ENCODE data around the gene TTC16.

GRCh38 chr9:127779136-127779981 is 63.5 kb downstream of the TTC16 start:
- no peak for TF ChIP-seq CTCF (IDR thresholded peaks at IDR 0.05)
- TF ChIP-seq EZH2 (IDR thresholded peaks at IDR 0.05): no peak
- no peak for TF ChIP-seq EZH2phosphoT487 (IDR thresholded peaks at IDR 0.05)
